GM12878 (cell line): ENCODE measurements around the gene TCF23. TPM values are rescaled to one million over a fixed set of nuclear protein-coding genes. Genes with fewer than 3 reads are reported as not detected.
A peak's percentile ranks its signal among the peaks of the same experiment; 100 is the strongest.

Source experiments
- BMI1 ChIP-seq: fragments of 450-650 bp; IDR thresholded peaks from 2 replicates; pipeline ENCODE4 v1.6.1; 2016; ENCODE audit warnings: mild to moderate bottlenecking, moderate library complexity, borderline replicate concordance
- FOXK2 ChIP-seq: fragments of 450-650 bp; IDR thresholded peaks from 2 replicates; pipeline ENCODE4 v1.6.1; 2017; ENCODE audit warnings: mild to moderate bottlenecking, moderate library complexity
- IRF3 ChIP-seq: fragments of 450-650 bp; IDR thresholded peaks from 2 replicates; pipeline ENCODE4 v1.6.1; 2014; ENCODE audit warnings: mild to moderate bottlenecking
- NR2F1 ChIP-seq: fragments of 450-650 bp; conservative IDR thresholded peaks from 2 replicates; pipeline ENCODE4 v1.6.1; 2017; ENCODE audit warnings: mild to moderate bottlenecking
- STAT3 ChIP-seq: IDR thresholded peaks from 2 replicates; pipeline ENCODE4 v1.6.1; 2011; ENCODE audit warnings: low read depth, low read length, improper control_type of control experiment
- ZBTB4 ChIP-seq: fragments of 450-650 bp; formaldehyde crosslinking; IDR thresholded peaks from 2 replicates; pipeline ENCODE4 v1.4.0; 2022; ENCODE audit warnings: mild to moderate bottlenecking, moderate library complexity
- ZNF207 ChIP-seq: fragments of 450-650 bp; IDR thresholded peaks from 2 replicates; pipeline ENCODE4 v1.6.1; 2014; ENCODE audit warnings: antibody characterized with exemption, mild to moderate bottlenecking, borderline replicate concordance
- ZNF687 ChIP-seq: fragments of 450-650 bp; IDR thresholded peaks from 2 replicates; pipeline ENCODE4 v1.6.1; 2017; ENCODE audit warnings: mild to moderate bottlenecking, moderate library complexity
- polyA plus RNA-seq, 11 experiments: library from polyadenylated mRNA; depleted of rRNA in 4 of 11; unstranded in 6 of 11; stranded (reverse) in 5 of 11; fragments of >200 nt; fragmentation: Nextera tagmentation in 4 of 11; fragmentation: Illumina TruSeq in 1 of 11; extraction: Ambion mirVana in 4 of 11; extraction: Trizol in 1 of 11; gene quantifications; 1 replicate in 1 of 11; 2 replicates in 10 of 11; pipeline versions ENCODE4 v1.2.1 to v1.2.3, GENCODE V29; 2011 to 2016; ENCODE audit warnings: inconsistent platforms in 2 of 11, missing spikeins in 2 of 11, low read depth in 1 of 11
- total RNA-seq, 4 experiments: library from RNA; depleted of rRNA in 3 of 4; stranded (reverse); fragments of >200 nt in 3 of 4; fragmentation: Illumina TruSeq in 1 of 4; extraction: Trizol in 1 of 4; gene quantifications; 2 replicates each; pipeline versions ENCODE4 v1.2.1 to v1.2.3, GENCODE V29; 2013 to 2021
- TF ChIP-seq, protein P1 (sequence below): fragments of 450-650 bp; IDR thresholded peaks from 2 replicates; pipeline ENCODE4 v1.6.1; 2016; ENCODE audit warnings: mild to moderate bottlenecking, moderate library complexity, borderline replicate concordance

TCF23 gene
- total and polyA plus RNA-seq, 10 of the 15 experiments (the other 5 are each of a cell fraction or from before 2014, with no cell fraction given) = not detected

DNA sequence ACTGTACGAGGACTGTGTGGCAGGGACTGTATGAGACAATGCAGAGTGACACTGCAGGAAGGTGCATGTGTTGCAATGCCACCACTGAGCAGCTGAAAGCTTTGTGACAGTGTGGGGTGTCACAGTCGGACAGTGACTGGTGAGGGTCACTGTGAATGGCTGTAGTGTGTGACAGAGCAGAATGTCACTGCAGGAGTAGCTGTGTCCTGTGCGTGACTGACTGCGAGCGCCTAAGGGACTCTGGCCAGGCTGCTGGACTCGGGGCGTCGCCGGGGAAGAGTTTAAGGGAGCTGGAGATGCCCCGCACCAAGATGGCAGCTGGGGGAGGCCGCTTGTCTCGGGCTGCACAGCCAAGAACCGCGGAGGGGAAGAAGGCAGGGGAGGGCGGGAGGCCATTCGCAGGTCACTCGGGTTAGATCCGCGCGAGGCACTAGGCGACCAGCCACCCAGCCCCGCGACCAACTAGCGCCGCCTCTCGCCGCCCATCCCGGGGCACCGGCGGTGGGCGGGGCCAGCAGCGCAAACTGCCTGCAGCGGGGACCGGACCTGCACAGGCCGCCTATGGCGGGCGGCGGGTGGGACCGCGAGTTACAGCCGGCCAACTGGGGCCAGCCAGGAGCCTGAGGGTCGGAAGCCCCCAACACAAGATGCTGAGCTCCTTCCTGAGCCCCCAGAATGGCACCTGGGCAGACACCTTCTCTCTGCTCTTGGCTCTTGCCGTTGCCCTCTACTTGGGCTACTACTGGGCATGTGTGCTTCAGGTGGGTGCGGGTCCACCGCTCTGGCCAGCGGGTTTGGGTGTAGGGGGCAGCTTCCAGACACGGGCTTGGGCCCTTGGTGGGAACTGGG lies 25.3 kb upstream of the TCF23 start, which contains the start of gene ABHD1 (continued):
- TF ChIP-seq, protein P1, sequence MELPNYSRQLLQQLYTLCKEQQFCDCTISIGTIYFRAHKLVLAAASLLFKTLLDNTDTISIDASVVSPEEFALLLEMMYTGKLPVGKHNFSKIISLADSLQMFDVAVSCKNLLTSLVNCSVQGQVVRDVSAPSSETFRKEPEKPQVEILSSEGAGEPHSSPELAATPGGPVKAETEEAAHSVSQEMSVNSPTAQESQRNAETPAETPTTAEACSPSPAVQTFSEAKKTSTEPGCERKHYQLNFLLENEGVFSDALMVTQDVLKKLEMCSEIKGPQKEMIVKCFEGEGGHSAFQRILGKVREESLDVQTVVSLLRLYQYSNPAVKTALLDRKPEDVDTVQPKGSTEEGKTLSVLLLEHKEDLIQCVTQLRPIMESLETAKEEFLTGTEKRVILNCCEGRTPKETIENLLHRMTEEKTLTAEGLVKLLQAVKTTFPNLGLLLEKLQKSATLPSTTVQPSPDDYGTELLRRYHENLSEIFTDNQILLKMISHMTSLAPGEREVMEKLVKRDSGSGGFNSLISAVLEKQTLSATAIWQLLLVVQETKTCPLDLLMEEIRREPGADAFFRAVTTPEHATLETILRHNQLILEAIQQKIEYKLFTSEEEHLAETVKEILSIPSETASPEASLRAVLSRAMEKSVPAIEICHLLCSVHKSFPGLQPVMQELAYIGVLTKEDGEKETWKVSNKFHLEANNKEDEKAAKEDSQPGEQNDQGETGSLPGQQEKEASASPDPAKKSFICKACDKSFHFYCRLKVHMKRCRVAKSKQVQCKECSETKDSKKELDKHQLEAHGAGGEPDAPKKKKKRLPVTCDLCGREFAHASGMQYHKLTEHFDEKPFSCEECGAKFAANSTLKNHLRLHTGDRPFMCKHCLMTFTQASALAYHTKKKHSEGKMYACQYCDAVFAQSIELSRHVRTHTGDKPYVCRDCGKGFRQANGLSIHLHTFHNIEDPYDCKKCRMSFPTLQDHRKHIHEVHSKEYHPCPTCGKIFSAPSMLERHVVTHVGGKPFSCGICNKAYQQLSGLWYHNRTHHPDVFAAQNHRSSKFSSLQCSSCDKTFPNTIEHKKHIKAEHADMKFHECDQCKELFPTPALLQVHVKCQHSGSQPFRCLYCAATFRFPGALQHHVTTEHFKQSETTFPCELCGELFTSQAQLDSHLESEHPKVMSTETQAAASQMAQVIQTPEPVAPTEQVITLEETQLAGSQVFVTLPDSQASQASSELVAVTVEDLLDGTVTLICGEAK = no peak
- TF ChIP-seq BMI1 (no peak), ZNF687 (no peak), ZNF207 (no peak), IRF3 (no peak), NR2F1 (peak; percentile 47; the same call in 1 of the 2 replicates), STAT3 (no peak), ZBTB4 (no peak), FOXK2 (no peak)
- TF ChIP-seq, all 136 proteins: peak for 11
